ENCODE results near the gene TNC.

TNC gene
- total RNA-seq = 0.04 to 0.10 reads per million in 2 donors

GRCh38 chr9:115117999-115118878 lies at the start of gene TNC:
Gene TNC (minus strand): TSS chr9:115118157. CDS start chr9:115091018, 27,139 bp downstream.
- no peak for DNase-seq

DNA sequence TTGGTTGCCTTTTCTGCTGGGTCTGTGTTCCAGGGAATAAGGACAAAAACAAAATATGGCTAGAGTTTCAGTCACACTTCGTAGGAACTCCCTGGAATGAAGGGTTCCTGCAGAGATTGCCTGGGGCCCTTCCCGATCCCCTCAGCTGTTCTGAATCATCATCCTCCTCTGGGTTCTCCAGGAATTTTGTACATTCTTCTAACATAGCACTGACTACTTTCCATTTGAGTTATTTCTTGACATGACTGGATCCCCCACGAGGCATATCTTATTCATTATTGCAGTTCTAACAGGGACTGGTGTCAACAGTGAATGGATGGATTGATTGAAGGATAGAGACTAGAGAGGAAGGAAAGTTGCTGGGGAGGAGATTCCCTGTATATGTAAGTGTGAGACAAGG lies 49.2 kb upstream of the TNC start:
- DNase-seq = no peak

GRCh38 chr9:115165233-115165632 lies 47.3 kb upstream of the TNC start:
- DNase-seq = no peak

- no peak for DNase-seq
Measured at GRCh38 chr9:115164511-115164974, 46.6 kb upstream of the TNC start.

DNA sequence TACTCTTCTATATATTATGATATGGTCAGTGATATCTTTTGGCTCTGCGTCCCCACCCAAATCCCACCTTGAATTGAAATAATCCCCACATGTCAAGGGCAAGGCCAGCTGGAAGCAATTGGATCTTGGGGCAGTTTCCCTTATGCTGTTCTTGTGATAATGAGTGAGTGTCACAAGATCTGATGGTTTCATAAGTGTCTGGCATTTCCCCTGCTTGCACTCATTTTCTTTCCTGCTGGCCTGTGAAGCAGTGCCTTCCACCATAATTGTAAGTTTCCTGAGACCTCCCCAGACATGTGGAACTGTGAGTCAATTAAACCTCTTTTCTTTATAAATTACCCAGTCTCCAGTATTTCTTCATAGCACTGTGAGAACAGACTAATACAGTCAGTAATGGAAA lies 45.0 kb upstream of the TNC start:
- no peak for DNase-seq

DNA sequence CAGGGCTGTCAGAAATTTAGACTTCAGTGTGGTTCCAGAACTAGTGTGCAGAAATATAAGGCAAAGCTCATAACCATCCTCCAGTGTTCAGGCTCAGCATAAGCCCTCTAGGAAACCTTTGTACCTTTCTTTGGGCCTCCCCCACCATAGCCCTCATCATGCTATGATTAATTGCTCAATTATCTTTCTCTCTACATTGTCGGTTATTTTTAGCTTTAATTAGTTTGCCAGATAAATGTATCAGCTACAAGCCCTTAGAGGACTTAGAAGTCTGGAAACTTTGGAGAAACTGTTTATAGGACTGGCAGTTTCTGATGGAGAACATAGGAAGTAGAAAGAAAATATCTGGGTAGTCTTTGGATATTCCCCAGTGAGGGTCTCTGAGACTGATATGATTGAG lies 43.5 kb upstream of the TNC start:
- no peak for DNase-seq

DNA sequence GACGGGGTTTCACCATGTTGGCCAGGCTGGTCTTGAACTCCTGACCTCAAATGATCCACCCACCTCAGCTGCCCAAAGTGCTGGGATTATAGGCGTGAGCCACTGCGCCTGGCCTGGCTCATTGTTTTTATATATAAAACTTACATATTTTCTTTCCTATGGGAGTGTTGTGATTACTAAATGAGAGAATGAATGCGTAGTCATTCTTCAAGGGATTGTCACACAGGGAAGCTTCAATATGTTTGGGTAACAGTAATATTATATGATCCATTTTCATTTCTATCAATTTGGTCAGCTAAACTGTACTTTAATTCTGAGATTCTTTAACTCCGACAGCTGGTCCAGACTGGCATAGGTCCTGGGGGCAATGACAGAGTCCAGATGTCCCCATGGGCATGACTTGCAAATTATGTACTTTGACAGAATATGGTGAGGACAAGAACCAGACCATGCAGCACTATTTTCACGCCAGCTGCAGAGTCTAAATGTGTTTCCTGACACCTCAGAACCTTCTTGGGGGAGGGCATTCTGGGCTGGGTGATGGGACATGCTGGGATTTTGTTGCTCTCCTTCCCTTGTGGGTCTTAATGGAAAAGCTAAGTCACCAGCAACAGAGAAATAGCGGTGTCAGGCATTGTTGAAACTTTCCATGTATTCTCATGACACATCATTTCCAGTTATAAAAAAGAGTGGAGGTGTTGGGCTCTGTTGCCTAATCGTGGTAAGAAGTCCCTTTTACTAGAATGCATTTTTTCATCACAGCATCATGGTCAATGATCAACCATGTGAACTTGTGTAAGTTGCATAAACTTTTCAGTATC lies 40.9 kb upstream of the TNC start:
- no peak for DNase-seq

- no peak for DNase-seq
Measured at GRCh38 chr9:115157245-115157674, 39.3 kb upstream of the TNC start.

- DNase-seq = no peak
Measured at GRCh38 chr9:115155037-115155436, 37.1 kb upstream of the TNC start.

- no peak for DNase-seq
Measured at GRCh38 chr9:115154617-115155016, 36.7 kb upstream of the TNC start.

- DNase-seq = no peak
Measured at GRCh38 chr9:115152281-115152820, 34.4 kb upstream of the TNC start.

DNA sequence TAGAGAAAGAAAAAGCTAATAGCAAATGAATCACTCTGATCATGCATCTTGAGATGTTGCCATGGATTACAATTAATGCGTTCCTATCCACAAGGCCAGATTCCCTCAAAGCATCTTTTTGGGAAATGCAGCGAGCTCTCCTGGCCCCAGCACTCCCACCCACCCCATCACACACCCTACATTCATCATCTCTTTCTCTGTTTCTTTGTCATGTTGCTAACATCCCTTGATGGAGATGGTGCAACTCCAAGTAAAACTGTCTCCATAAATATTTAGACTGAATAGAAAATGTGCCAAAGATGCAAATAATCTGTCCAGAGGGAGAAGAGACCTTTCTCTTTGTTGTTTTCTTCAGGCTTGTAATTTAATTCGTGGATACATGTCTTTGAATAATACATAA lies 30.8 kb upstream of the TNC start:
- no peak for DNase-seq

DNA sequence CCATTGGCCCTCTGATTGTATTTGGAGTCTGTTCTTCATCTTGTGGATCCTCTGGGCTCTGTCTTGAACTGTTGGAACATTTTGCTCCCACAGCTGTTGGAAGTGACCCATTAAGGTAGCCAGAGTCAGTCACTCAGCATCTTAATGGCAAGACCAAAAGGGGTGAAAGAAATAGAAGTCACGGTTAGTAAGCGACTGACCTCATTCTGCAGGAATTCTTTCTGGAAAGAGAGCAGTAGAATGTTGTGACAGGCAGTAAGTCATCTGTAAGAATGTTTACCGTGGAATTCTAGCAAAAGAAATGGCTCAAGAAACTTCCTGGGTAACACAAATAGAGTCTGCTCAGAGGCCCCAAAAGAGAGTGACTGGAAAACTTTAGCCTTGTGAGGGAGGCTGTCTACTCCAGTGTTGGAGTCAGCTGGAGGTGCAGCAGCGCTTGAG lies 28.6 kb upstream of the TNC start:
- DNase-seq = no peak

- DNase-seq = no peak
Measured at GRCh38 chr9:115144706-115145105, 26.7 kb upstream of the TNC start.

GRCh38 chr9:115143689-115144088 lies 25.7 kb upstream of the TNC start:
- no peak for DNase-seq

GRCh38 chr9:115142517-115143270 lies 24.7 kb upstream of the TNC start:
- DNase-seq = no peak

DNA sequence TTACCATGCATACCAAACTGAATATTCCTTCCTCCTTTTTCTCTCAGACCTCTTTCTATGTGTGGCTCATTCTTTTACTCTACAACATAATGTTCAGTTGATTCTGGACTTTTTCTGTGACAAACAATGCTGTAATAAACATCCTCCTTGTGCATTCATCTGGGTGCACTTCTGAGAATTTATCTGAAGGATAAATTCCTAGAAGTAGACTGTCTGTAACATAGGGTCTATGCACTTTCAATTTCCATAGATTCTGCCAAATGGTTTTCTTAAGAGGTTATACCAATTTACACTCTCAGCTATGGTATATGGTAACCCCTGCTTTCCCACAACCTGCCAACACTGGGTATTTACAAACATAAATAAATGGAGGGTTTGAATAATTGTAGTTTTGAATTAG lies 24.1 kb upstream of the TNC start:
- no peak for DNase-seq

GRCh38 chr9:115141612-115142011 lies 23.7 kb upstream of the TNC start:
- DNase-seq = no peak

GRCh38 chr9:115138151-115138550 lies 20.2 kb upstream of the TNC start:
- DNase-seq = no peak

DNA sequence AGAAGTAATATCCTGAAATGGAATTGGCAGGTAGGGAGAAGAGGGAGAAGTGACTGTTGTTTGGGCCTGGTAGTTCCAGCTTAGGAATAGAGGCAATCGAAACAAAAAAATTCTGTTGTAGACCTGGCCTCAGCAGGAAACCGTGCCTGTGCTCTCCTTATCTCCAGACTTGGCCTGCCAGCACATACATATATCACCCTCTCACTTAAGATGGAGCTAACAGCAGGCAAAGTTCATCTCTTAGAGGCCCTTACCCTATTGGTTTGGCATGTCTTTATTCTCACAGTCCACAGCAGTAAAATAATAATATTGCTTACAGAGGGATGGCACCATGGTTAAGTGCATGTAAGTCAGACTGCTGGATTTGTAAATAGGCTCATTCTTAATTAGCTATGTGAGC lies 19.6 kb upstream of the TNC start:
- no peak for DNase-seq

- no peak for DNase-seq
Measured at GRCh38 chr9:115135821-115136778, 18.1 kb upstream of the TNC start.

Data from activated gamma-delta T cell (primary cell).